ENCODE measurements around the gene N4BP2L1. TPM values are rescaled to one million over a fixed set of nuclear protein-coding genes. Genes with fewer than 3 reads are reported as not detected.

Gene N4BP2L1
- total and polyA plus RNA-seq, 2 of the 8 experiments (the other 6 are each of a cell fraction or from before 2014, with no cell fraction given) = 1.3 to 3.1 TPM

DNA sequence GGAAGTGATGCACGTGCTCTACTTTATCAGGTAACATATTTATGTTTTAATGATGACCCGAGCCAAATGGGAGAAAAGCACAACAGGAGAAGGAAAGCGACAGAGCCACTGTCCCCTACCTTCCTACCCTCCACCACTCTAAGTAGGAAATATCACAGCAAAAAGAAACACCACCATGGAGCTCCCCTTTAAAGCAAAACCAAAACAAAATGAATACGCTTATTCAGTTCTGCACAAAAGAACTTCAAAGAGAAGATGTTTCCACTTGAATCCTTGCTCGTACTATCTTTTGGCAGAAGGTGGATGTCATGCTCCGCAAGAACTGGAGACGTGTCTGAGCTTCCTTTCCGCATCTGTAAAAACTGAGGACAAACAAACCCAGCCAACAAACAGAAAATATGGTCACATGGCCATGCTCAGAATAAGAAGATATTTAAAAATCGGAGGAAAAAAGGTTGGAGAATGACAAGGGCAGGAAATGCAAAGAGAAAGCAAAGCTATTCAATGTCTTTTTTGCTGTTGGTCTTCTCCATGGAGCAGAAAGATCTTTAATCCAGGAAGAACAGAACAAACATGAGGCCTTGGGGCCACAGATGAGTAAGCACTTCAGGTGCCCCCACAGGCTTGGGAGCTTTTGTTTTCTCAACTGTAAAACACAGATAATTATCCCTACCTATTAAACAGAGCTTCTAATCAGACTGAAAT is 19.5 kb downstream of the N4BP2L1 start (continued):
- TF ChIP-seq NRF1 (IDR thresholded peaks at IDR 0.05; ENCODE audit: low read depth, low read length) (no peak), TAF1 (IDR thresholded peaks at IDR 0.05; ENCODE audit: low read depth, low read length) (no peak), SP2 (IDR thresholded peaks at IDR 0.05; ENCODE audit: low read length) (no peak), SP4 (IDR thresholded peaks at IDR 0.05; ENCODE audit: low read length) (no peak), SUZ12 (IDR thresholded peaks at IDR 0.05; ENCODE audit: low read length) (no peak), EGR1 (IDR thresholded peaks at IDR 0.05; ENCODE audit: borderline replicate concordance, low read depth, low read length) (no peak), ATF2 (IDR thresholded peaks at IDR 0.05; ENCODE audit: low read length) (no peak), CTBP2 (IDR thresholded peaks at IDR 0.05; ENCODE audit: borderline replicate concordance, insufficient read depth, insufficient read length, low read length) (no peak)

Data from H1 (cell line).